HG02973 (cell line): ENCODE results near the gene DSCAML1.

Experiments
- ATAC-seq: cut with Tn5 transposase; IDR thresholded peaks from one replicate; pipeline ENCODE4 v1.9.1; 2021; ENCODE audit warnings: moderate library complexity; ENCODE audit not compliant: unreplicated experiment

Gene DSCAML1

GRCh38 chr11:117642835-117643234 lies 154.2 kb downstream of the DSCAML1 start:
- no peak for ATAC-seq

GRCh38 chr11:117642396-117642795 lies 154.6 kb downstream of the DSCAML1 start:
- ATAC-seq, result no peak

- ATAC-seq, result no peak
These were observed 155.8 kb downstream of the DSCAML1 start for GRCh38 chr11:117641008-117641915.

GRCh38 chr11:117640041-117640440 lies 157.0 kb downstream of the DSCAML1 start:
- ATAC-seq, result no peak

- no peak for ATAC-seq
These were observed 157.4 kb downstream of the DSCAML1 start for GRCh38 chr11:117639601-117640000.

- no peak for ATAC-seq
These were observed 158.0 kb downstream of the DSCAML1 start for GRCh38 chr11:117638911-117639543.

GRCh38 chr11:117634756-117635603 lies 162.0 kb downstream of the DSCAML1 start:
- ATAC-seq, result no peak

GRCh38 chr11:117633976-117634755 lies 162.8 kb downstream of the DSCAML1 start:
- no peak for ATAC-seq

- no peak for ATAC-seq
These were observed 163.7 kb downstream of the DSCAML1 start for GRCh38 chr11:117633186-117633754.

- no peak for ATAC-seq
These were observed 164.7 kb downstream of the DSCAML1 start for GRCh38 chr11:117632306-117632705.

- no peak for ATAC-seq
These were observed 165.5 kb downstream of the DSCAML1 start for GRCh38 chr11:117631336-117632140.

GRCh38 chr11:117629891-117630538 lies 167.0 kb downstream of the DSCAML1 start:
- no peak for ATAC-seq

GRCh38 chr11:117629146-117629545 lies 167.9 kb downstream of the DSCAML1 start:
- ATAC-seq, result no peak

GRCh38 chr11:117627259-117627658 lies 169.8 kb downstream of the DSCAML1 start:
- ATAC-seq, result no peak

GRCh38 chr11:117626576-117626975 lies 170.4 kb downstream of the DSCAML1 start:
- ATAC-seq, result no peak

- ATAC-seq, result no peak
These were observed 171.8 kb downstream of the DSCAML1 start for GRCh38 chr11:117625237-117625636.

GRCh38 chr11:117623831-117624271 lies 173.2 kb downstream of the DSCAML1 start:
- no peak for ATAC-seq

- no peak for ATAC-seq
These were observed 175.8 kb downstream of the DSCAML1 start for GRCh38 chr11:117621226-117621625.

- ATAC-seq, result no peak
These were observed 176.4 kb downstream of the DSCAML1 start for GRCh38 chr11:117620659-117621058.
